GM12891 (cell line): Measurements from ENCODE around the gene MAPK4.

ENCODE experiments used
- POLR2A ChIP-seq: IDR thresholded peaks from 2 replicates; pipeline ENCODE4 v1.6.1; 2011; ENCODE audit warnings: low read depth, low read length, control low read depth
- POLR2AphosphoS5 ChIP-seq: IDR thresholded peaks from 2 replicates; pipeline ENCODE4 v1.6.1; 2011; ENCODE audit warnings: low read depth, low read length, control low read depth
- TAF1 ChIP-seq: IDR thresholded peaks from 2 replicates; pipeline ENCODE4 v1.6.1; 2011; ENCODE audit warnings: low read depth, low read length, control low read depth

GRCh38 chr18:50611529-50611941 lies 51.6 kb downstream of the MAPK4 start:
- TF ChIP-seq TAF1 (no peak), POLR2A (no peak), POLR2AphosphoS5 (no peak)
